Regular cardiac myocyte (primary cell): ENCODE measurements around the gene RNMT. TPM values are rescaled to one million over a fixed set of nuclear protein-coding genes. Genes with fewer than 3 reads are reported as not detected.

ENCODE experiments used
- total RNA-seq: library from RNA; depleted of rRNA; stranded (reverse); fragments of >200 nt; gene quantifications from 2 replicates; pipeline ENCODE4 v1.2.3, GENCODE V29; 2014

The RNMT gene
- total RNA-seq = 20.3 and 36.9 TPM in 2 replicates

GRCh38 chr18:13726232-13726971 lies at the start of gene RNMT, which contains the start of gene FAM210A:
RNMT (plus strand) TSS chr18:13726673; CDS start chr18:13731518, 4,845 bp downstream.
FAM210A (minus strand) TSS chr18:13726558; CDS start chr18:13682077, 44,481 bp downstream.

Other genes starting within 250 kb of the RNMT start
- 30.9 and 40.6 TPM in 2 replicates for gene FAM210A, start 115 bp upstream of the RNMT start, total RNA-seq
- under 0.01 TPM in 1 of 2 replicates, not detected in the other for gene MC5R, start 97.5 kb downstream of the RNMT start, total RNA-seq
- gene MC2R, start 188.9 kb downstream of the RNMT start, total RNA-seq = not detected in 2 replicates